WTC11 (cell line): Measurements from ENCODE around the gene GIMAP8. TPM values are rescaled to one million over a fixed set of nuclear protein-coding genes. Genes with fewer than 3 reads are reported as not detected.

Experiments used
- ATAC-seq: fragments of 200-7000 bp; cut with Tn5 transposase; 2 replicates; pipeline ENCODE4 v1.10.0; 2021; ENCODE audit warnings: mild to moderate bottlenecking, moderate library complexity
- CTCF ChIA-PET: fragments of 300-600 bp; sonication (Branson Sonifier 250); formaldehyde crosslinking; loops from one replicate; lab custom pipeline; 2021; ENCODE audit warnings: antibody characterized with exemption; lab: Charles Lee
- POLR2A ChIA-PET: fragments of 350-600 bp; sonication (Branson Sonifier 250); formaldehyde crosslinking; loops from one replicate; lab custom pipeline; 2021; ENCODE audit warnings: antibody characterized with exemption; lab: Charles Lee
- DNase-seq: peaks from one replicate; pipeline ENCODE4 v3.0.0; 2021; ENCODE audit warnings: low spot score
- H3K27ac Mint-ChIP-seq: 2 replicates; pipeline ENCODE4 v1.8.0; 2021; ENCODE audit warnings: mixed read lengths
- H3K27me3 Mint-ChIP-seq: 2 replicates; pipeline ENCODE4 v1.8.0; 2021; ENCODE audit warnings: low read depth, mild to moderate bottlenecking, moderate library complexity, mixed read lengths
- H3K36me3 Mint-ChIP-seq: 2 replicates; pipeline ENCODE4 v1.8.0; 2021; ENCODE audit warnings: mixed read lengths
- H3K4me1 Mint-ChIP-seq: 2 replicates; pipeline ENCODE4 v1.8.0; 2022; ENCODE audit warnings: mixed read lengths
- H3K4me3 Mint-ChIP-seq: 2 replicates; pipeline ENCODE4 v1.8.0; 2021; ENCODE audit warnings: mild to moderate bottlenecking, moderate library complexity, mixed read lengths
- H3K9me3 Mint-ChIP-seq: 2 replicates; pipeline ENCODE4 v1.8.0; 2021; ENCODE audit warnings: mixed read lengths
- ELF4 ChIP-seq: sonication (generic); formaldehyde crosslinking; IDR thresholded peaks from 2 replicates; pipeline ENCODE4 v1.8.1; 2022; ENCODE audit warnings: low read depth, mild to moderate bottlenecking, moderate library complexity, missing genetic modification reagents
- EMX1 ChIP-seq: fragments of 250-450 bp; sonication (Bioruptor Pico); IDR thresholded peaks from 2 replicates; pipeline ENCODE4 v1.8.0; 2021; ENCODE audit warnings: mild to moderate bottlenecking
- HMGA2 ChIP-seq: fragments of 250-450 bp; sonication (Bioruptor Pico); IDR thresholded peaks from 2 replicates; pipeline ENCODE4 v1.4.0; 2021; ENCODE audit warnings: mild to moderate bottlenecking, moderate library complexity
- KAT7 ChIP-seq: sonication (generic); formaldehyde crosslinking; IDR thresholded peaks from 2 replicates; pipeline ENCODE4 v1.8.1; 2023; ENCODE audit warnings: missing genetic modification reagents, mild to moderate bottlenecking, borderline replicate concordance
- NR1H2 ChIP-seq: sonication (generic); formaldehyde crosslinking; IDR thresholded peaks from 2 replicates; pipeline ENCODE4 v1.9.0; 2021; ENCODE audit warnings: mild to moderate bottlenecking, moderate library complexity, missing genetic modification reagents
- NR2C2 ChIP-seq: sonication (generic); formaldehyde crosslinking; IDR thresholded peaks from 2 replicates; pipeline ENCODE4 v1.8.0; 2022; ENCODE audit warnings: mild to moderate bottlenecking, missing genetic modification reagents
- PRRX2 ChIP-seq: fragments of 250-450 bp; sonication (Bioruptor Pico); IDR thresholded peaks from 2 replicates; pipeline ENCODE4 v1.8.0; 2021; ENCODE audit warnings: mild to moderate bottlenecking
- RELA ChIP-seq: sonication (generic); formaldehyde crosslinking; IDR thresholded peaks from 2 replicates; pipeline ENCODE4 v1.8.1; 2022; ENCODE audit warnings: missing genetic modification reagents, mild to moderate bottlenecking, borderline replicate concordance
- TP53 ChIP-seq: sonication (generic); formaldehyde crosslinking; IDR thresholded peaks from 2 replicates; pipeline ENCODE4 v1.8.1; 2023; ENCODE audit warnings: mild to moderate bottlenecking, missing genetic modification reagents
- ZNF121 ChIP-seq: sonication (generic); formaldehyde crosslinking; IDR thresholded peaks from 2 replicates; pipeline ENCODE4 v1.8.0; 2023; ENCODE audit warnings: missing genetic modification reagents
- ZNF317 ChIP-seq: sonication (generic); formaldehyde crosslinking; IDR thresholded peaks from 2 replicates; pipeline ENCODE4 v1.8.1; 2023; ENCODE audit warnings: low read depth, mild to moderate bottlenecking, moderate library complexity, missing genetic modification reagents, borderline replicate concordance
- ZNF396 ChIP-seq: fragments of 250-450 bp; sonication (Bioruptor Pico); IDR thresholded peaks from 2 replicates; pipeline ENCODE4 v1.8.0; 2021; ENCODE audit warnings: mild to moderate bottlenecking, moderate library complexity, borderline replicate concordance
- ZNF416 ChIP-seq: fragments of 250-450 bp; sonication (Bioruptor Pico); IDR thresholded peaks from 2 replicates; pipeline ENCODE4 v1.9.0; 2021; ENCODE audit warnings: mild to moderate bottlenecking, inconsistent platforms
- ZNF671 ChIP-seq: fragments of 250-450 bp; sonication (Bioruptor Pico); IDR thresholded peaks from 2 replicates; pipeline ENCODE4 v1.8.0; 2021; ENCODE audit warnings: mild to moderate bottlenecking
- total RNA-seq: library from RNA; stranded (reverse); gene quantifications from 3 replicates; pipeline ENCODE4 v1.2.3, GENCODE V29; 2021
- TF ChIP-seq, protein P1 (sequence below): sonication (generic); formaldehyde crosslinking; conservative IDR thresholded peaks from 2 replicates; pipeline ENCODE4 v1.8.1; 2023; ENCODE audit warnings: mild to moderate bottlenecking, low read depth, missing genetic modification reagents, moderate library complexity
- TF ChIP-seq, protein P2 (sequence below): fragments of 200-600 bp; IDR thresholded peaks from 2 replicates; pipeline ENCODE4 v1.8.0; 2022; ENCODE audit warnings: antibody characterized with exemption
- TF ChIP-seq, protein P3 (sequence below): sonication (generic); formaldehyde crosslinking; IDR thresholded peaks from 2 replicates; pipeline ENCODE4 v1.8.1; 2023; ENCODE audit warnings: mild to moderate bottlenecking, moderate library complexity, missing genetic modification reagents
- TF ChIP-seq, protein P4 (sequence below): sonication (generic); formaldehyde crosslinking; IDR thresholded peaks from 2 replicates; pipeline ENCODE4 v1.8.0; 2023; ENCODE audit warnings: missing genetic modification reagents, mild to moderate bottlenecking, borderline replicate concordance

Gene GIMAP8
- total RNA-seq, 1 experiment from 2014 or later: 0.09 TPM

- TF ChIP-seq EMX1 (CRISPR knock-in tag) (no peak), HMGA2 (CRISPR knock-in tag) (no peak)
- TF ChIP-seq, protein P1, sequence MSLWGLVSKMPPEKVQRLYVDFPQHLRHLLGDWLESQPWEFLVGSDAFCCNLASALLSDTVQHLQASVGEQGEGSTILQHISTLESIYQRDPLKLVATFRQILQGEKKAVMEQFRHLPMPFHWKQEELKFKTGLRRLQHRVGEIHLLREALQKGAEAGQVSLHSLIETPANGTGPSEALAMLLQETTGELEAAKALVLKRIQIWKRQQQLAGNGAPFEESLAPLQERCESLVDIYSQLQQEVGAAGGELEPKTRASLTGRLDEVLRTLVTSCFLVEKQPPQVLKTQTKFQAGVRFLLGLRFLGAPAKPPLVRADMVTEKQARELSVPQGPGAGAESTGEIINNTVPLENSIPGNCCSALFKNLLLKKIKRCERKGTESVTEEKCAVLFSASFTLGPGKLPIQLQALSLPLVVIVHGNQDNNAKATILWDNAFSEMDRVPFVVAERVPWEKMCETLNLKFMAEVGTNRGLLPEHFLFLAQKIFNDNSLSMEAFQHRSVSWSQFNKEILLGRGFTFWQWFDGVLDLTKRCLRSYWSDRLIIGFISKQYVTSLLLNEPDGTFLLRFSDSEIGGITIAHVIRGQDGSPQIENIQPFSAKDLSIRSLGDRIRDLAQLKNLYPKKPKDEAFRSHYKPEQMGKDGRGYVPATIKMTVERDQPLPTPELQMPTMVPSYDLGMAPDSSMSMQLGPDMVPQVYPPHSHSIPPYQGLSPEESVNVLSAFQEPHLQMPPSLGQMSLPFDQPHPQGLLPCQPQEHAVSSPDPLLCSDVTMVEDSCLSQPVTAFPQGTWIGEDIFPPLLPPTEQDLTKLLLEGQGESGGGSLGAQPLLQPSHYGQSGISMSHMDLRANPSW (CRISPR knock-in tag): no peak
These were observed 32.6 kb upstream of the GIMAP8 start (continued) for GRCh38 chr7:150417863-150418262.

GRCh38 chr7:150420242-150420641 lies 30.2 kb upstream of the GIMAP8 start:
- TF ChIP-seq NR2C2 (CRISPR knock-in tag) (no peak), ZNF671 (no peak), TP53 (CRISPR knock-in tag) (no peak), RELA (CRISPR knock-in tag) (no peak), ZNF396 (CRISPR knock-in tag) (no peak), ZNF317 (CRISPR knock-in tag) (no peak)
- TF ChIP-seq, protein P1 (CRISPR knock-in tag): no peak
- ChIA-PET POLR2A (no interaction called here), CTCF (interaction anchor here (1.2 kb wide), 1 partner anchor 17 kb away, joined by 3 read pairs; no protein-coding TSS in a partner anchor)
- DNase-seq (no peak), ATAC-seq (no peak)
- H3K27ac Mint-ChIP-seq: no peak overlapping the region
- no peaks in the 10 kb centered on the region; the same call in 1 of the 2 replicates for H3K27me3 Mint-ChIP-seq
- no peak overlapping the region for H3K4me3 Mint-ChIP-seq
- H3K36me3 Mint-ChIP-seq: no peaks in the 10 kb centered on the region
- H3K4me1 Mint-ChIP-seq: peaks cover 26% of the 10 kb centered on the region
- peaks cover 15% of the 10 kb centered on the region for H3K9me3 Mint-ChIP-seq

- CTCF ChIA-PET: interaction anchor here (0.6 to 1.5 kb wide), 10 partner anchors 9 to 333 kb away, joined by 3 to 9 read pairs (median 3); no protein-coding TSS in a partner anchor
- Mint-ChIP-seq H3K27ac (peak overlapping the region; percentile 62; the same call in 1 of the 2 replicates), H3K9me3 (peaks cover 18% of the 10 kb centered on the region), H3K36me3 (no peaks in the 10 kb centered on the region), H3K27me3 (no peaks in the 10 kb centered on the region), H3K4me1 (peaks cover 21% of the 10 kb centered on the region), H3K4me3 (no peak overlapping the region)
- POLR2A ChIA-PET: no interaction called here
- ATAC-seq (peak; percentile 97), DNase-seq (peak; percentile 89)
- TF ChIP-seq ZNF121 (CRISPR knock-in tag): 0 out of 2 replicates have a peak, but pooled peaks have one; percentile 30
- TF ChIP-seq, protein P2, sequence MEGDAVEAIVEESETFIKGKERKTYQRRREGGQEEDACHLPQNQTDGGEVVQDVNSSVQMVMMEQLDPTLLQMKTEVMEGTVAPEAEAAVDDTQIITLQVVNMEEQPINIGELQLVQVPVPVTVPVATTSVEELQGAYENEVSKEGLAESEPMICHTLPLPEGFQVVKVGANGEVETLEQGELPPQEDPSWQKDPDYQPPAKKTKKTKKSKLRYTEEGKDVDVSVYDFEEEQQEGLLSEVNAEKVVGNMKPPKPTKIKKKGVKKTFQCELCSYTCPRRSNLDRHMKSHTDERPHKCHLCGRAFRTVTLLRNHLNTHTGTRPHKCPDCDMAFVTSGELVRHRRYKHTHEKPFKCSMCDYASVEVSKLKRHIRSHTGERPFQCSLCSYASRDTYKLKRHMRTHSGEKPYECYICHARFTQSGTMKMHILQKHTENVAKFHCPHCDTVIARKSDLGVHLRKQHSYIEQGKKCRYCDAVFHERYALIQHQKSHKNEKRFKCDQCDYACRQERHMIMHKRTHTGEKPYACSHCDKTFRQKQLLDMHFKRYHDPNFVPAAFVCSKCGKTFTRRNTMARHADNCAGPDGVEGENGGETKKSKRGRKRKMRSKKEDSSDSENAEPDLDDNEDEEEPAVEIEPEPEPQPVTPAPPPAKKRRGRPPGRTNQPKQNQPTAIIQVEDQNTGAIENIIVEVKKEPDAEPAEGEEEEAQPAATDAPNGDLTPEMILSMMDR: peak; percentile 84
- no peak for TF ChIP-seq ELF4 (CRISPR knock-in tag)
- TF ChIP-seq RELA (CRISPR knock-in tag): no peak
- TF ChIP-seq, protein P3, sequence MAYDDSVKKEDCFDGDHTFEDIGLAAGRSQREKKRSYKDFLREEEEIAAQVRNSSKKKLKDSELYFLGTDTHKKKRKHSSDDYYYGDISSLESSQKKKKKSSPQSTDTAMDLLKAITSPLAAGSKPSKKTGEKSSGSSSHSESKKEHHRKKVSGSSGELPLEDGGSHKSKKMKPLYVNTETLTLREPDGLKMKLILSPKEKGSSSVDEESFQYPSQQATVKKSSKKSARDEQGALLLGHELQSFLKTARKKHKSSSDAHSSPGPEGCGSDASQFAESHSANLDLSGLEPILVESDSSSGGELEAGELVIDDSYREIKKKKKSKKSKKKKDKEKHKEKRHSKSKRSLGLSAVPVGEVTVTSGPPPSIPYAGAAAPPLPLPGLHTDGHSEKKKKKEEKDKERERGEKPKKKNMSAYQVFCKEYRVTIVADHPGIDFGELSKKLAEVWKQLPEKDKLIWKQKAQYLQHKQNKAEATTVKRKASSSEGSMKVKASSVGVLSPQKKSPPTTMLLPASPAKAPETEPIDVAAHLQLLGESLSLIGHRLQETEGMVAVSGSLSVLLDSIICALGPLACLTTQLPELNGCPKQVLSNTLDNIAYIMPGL (CRISPR knock-in tag): no peak
- TF ChIP-seq, protein P4, sequence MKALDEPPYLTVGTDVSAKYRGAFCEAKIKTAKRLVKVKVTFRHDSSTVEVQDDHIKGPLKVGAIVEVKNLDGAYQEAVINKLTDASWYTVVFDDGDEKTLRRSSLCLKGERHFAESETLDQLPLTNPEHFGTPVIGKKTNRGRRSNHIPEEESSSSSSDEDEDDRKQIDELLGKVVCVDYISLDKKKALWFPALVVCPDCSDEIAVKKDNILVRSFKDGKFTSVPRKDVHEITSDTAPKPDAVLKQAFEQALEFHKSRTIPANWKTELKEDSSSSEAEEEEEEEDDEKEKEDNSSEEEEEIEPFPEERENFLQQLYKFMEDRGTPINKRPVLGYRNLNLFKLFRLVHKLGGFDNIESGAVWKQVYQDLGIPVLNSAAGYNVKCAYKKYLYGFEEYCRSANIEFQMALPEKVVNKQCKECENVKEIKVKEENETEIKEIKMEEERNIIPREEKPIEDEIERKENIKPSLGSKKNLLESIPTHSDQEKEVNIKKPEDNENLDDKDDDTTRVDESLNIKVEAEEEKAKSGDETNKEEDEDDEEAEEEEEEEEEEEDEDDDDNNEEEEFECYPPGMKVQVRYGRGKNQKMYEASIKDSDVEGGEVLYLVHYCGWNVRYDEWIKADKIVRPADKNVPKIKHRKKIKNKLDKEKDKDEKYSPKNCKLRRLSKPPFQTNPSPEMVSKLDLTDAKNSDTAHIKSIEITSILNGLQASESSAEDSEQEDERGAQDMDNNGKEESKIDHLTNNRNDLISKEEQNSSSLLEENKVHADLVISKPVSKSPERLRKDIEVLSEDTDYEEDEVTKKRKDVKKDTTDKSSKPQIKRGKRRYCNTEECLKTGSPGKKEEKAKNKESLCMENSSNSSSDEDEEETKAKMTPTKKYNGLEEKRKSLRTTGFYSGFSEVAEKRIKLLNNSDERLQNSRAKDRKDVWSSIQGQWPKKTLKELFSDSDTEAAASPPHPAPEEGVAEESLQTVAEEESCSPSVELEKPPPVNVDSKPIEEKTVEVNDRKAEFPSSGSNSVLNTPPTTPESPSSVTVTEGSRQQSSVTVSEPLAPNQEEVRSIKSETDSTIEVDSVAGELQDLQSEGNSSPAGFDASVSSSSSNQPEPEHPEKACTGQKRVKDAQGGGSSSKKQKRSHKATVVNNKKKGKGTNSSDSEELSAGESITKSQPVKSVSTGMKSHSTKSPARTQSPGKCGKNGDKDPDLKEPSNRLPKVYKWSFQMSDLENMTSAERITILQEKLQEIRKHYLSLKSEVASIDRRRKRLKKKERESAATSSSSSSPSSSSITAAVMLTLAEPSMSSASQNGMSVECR (CRISPR knock-in tag): no peak
- TF ChIP-seq NR1H2 (CRISPR knock-in tag): no peak
- no peak for TF ChIP-seq PRRX2 (CRISPR knock-in tag)
- no peak for TF ChIP-seq ZNF416 (CRISPR knock-in tag)
- TF ChIP-seq KAT7 (CRISPR knock-in tag): no peak
- no peak for TF ChIP-seq ZNF317 (CRISPR knock-in tag)
These were observed 29.3 kb upstream of the GIMAP8 start for GRCh38 chr7:150420987-150421674.
